HPDE6-E6E7 (cell line): ENCODE results near the gene MSLN.

ENCODE experiments used
- DNase-seq: peaks from one replicate; pipeline ENCODE4 v3.0.0; 2011; ENCODE audit warnings: missing footprints; ENCODE audit errors: extremely low spot score

MSLN gene

GRCh38 chr16:759110-759910, 1.2 kb upstream of the MSLN start:
- DNase-seq, result no peak

GRCh38 chr16:760065-760464, 469 bp upstream of the MSLN start:
- DNase-seq, result no peak

GRCh38 chr16:761625-762513, 1.3 kb downstream of the MSLN start:
- DNase-seq, result no peak

- no peak for DNase-seq
These were observed 2.2 kb downstream of the MSLN start for GRCh38 chr16:762595-763268.

- no peak for DNase-seq
These were observed 3.0 kb downstream of the MSLN start for GRCh38 chr16:763369-764183.

- DNase-seq, result no peak
These were observed 3.7 kb downstream of the MSLN start for GRCh38 chr16:764184-764750.

- DNase-seq, result no peak
These were observed 4.4 kb downstream of the MSLN start for GRCh38 chr16:764848-765487.

- no peak for DNase-seq
These were observed 4.9 kb downstream of the MSLN start for GRCh38 chr16:765488-765865.

- no peak for DNase-seq
These were observed 5.7 kb downstream of the MSLN start for GRCh38 chr16:766008-766819.

- no peak for DNase-seq
These were observed 6.5 kb downstream of the MSLN start for GRCh38 chr16:766820-767640.

- no peak for DNase-seq
These were observed 7.3 kb downstream of the MSLN start for GRCh38 chr16:767743-768235.

- no peak for DNase-seq
These were observed 7.9 kb downstream of the MSLN start for GRCh38 chr16:768428-768827.

GRCh38 chr16:769184-769784, 8.8 kb downstream of the MSLN start:
- no peak for DNase-seq

- DNase-seq, result no peak
These were observed 9.4 kb downstream of the MSLN start for GRCh38 chr16:769934-770333.

- no peak for DNase-seq
These were observed 9.9 kb downstream of the MSLN start for GRCh38 chr16:770411-770810.

GRCh38 chr16:772959-773358, 12.4 kb downstream of the MSLN start:
- DNase-seq, result no peak

GRCh38 chr16:774086-775001, 13.8 kb downstream of the MSLN start:
- no peak for DNase-seq
